Prostate gland (tissue), 2 donors: Measurements from ENCODE around the gene GLT1D1.

ENCODE experiments used
- POLR2A ChIP-seq: fragments of 450-650 bp; IDR thresholded peaks from one replicate; pipeline ENCODE4 v1.6.1; 2016; ENCODE audit warnings: antibody characterized with exemption, mild to moderate bottlenecking
- TF ChIP-seq, protein P1 (sequence below), 4 experiments: fragments of 200-600 bp in 2 of 4; fragments of 450-650 bp in 2 of 4; sonication (generic) in 2 of 4; IDR thresholded peaks; 1 replicate in 3 of 4; 2 replicates in 1 of 4; pipeline ENCODE4 v1.5.1; 2016 to 2019; ENCODE audit warnings: antibody characterized with exemption in 4 of 4, mild to moderate bottlenecking in 2 of 4, moderate library complexity in 2 of 4

DNA sequence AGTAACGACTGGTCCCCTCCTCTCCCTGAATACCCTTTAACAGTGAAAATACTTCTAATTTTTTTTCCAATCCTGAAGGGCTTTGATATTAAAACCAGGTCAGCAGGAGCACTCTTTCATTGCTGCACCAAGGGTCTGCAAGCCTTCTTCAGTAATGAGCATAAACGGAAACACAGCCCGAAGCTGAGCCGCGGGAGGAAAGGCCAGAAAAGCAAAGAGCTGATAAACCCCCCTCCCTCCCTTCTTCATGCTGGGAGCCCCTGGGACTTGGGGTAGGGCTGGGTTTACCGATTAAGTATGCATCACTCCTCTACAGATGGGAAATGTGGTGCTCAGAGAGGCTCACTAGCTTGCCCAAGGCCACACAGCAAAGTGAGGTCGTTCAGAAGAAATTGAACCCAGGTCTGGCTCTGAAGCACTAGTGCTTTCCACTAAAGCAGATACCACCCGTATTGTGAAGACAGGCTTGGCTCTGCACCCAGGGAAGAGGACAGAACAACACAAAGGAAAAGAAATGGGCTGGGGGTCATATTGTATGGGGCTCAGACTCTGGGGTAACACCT is 128.8 kb downstream of the GLT1D1 start:
- TF ChIP-seq, protein P1, sequence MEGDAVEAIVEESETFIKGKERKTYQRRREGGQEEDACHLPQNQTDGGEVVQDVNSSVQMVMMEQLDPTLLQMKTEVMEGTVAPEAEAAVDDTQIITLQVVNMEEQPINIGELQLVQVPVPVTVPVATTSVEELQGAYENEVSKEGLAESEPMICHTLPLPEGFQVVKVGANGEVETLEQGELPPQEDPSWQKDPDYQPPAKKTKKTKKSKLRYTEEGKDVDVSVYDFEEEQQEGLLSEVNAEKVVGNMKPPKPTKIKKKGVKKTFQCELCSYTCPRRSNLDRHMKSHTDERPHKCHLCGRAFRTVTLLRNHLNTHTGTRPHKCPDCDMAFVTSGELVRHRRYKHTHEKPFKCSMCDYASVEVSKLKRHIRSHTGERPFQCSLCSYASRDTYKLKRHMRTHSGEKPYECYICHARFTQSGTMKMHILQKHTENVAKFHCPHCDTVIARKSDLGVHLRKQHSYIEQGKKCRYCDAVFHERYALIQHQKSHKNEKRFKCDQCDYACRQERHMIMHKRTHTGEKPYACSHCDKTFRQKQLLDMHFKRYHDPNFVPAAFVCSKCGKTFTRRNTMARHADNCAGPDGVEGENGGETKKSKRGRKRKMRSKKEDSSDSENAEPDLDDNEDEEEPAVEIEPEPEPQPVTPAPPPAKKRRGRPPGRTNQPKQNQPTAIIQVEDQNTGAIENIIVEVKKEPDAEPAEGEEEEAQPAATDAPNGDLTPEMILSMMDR (IDR thresholded peaks at IDR 0.05), result no peak
- no peak for TF ChIP-seq POLR2A
